PC-3 (cell line): ENCODE results near the gene SDK2. TPM values are rescaled to one million over a fixed set of nuclear protein-coding genes. Genes with fewer than 3 reads are reported as not detected.

Experiments
- ATAC-seq: fragments of 200-7000 bp; cut with Tn5 transposase; 2 replicates; pipeline ENCODE4 v1.9.1; 2020; ENCODE audit warnings: mild to moderate bottlenecking, moderate library complexity
- BruUV-seq: library from RNA; stranded (reverse); fragments of 400-500 nt; replicated peaks from 2 replicates; lab custom pipeline; 2021; lab: Mats Ljungman, UMichigan
- CTCF ChIA-PET: fragments of 300-600 bp; sonication (Branson Sonifier 250); formaldehyde crosslinking; loops from one replicate; lab custom pipeline; 2022; ENCODE audit warnings: antibody characterized with exemption; lab: Charles Lee
- POLR2A ChIA-PET: fragments of 300-600 bp; sonication (Branson Sonifier 250); formaldehyde crosslinking; loops from one replicate; lab custom pipeline; 2022; ENCODE audit warnings: antibody characterized with exemption; ENCODE audit not compliant: unreplicated experiment; lab: Charles Lee
- DNase-seq: peaks from one replicate; pipeline ENCODE4 v3.0.0-alpha.2; 2015
- H2AFZ ChIP-seq: fragments of 300-600 bp; sonication (generic); 2 replicates; pipeline ENCODE4 v1.6.0; 2016; ENCODE audit warnings: antibody characterized with exemption, low read length
- H3F3A ChIP-seq: fragments of 300-600 bp; sonication (generic); one replicate; pipeline ENCODE4 v1.6.0; 2017; ENCODE audit warnings: antibody characterized with exemption, low read length, control low read depth, mild to moderate bottlenecking; ENCODE audit not compliant: unreplicated experiment
- H3K27ac ChIP-seq: fragments of 300-600 bp; sonication (generic); 2 replicates; pipeline ENCODE4 v1.5.1; 2016; ENCODE audit warnings: mild to moderate bottlenecking, low read length
- H3K27me3 ChIP-seq: fragments of 300-600 bp; sonication (generic); 2 replicates; pipeline ENCODE4 v1.6.1; 2016; ENCODE audit warnings: low read length, mixed read lengths
- H3K36me3 ChIP-seq: fragments of 300-600 bp; sonication (generic); 2 replicates; pipeline ENCODE4 v1.6.1; 2016; ENCODE audit warnings: low read depth, mixed run types, low read length, mixed read lengths
- H3K4me1 ChIP-seq: fragments of 300-600 bp; sonication (generic); 2 replicates; pipeline ENCODE4 v1.5.1; 2016; ENCODE audit warnings: low read length; ENCODE audit not compliant: insufficient read depth
- H3K4me2 ChIP-seq: fragments of 300-600 bp; sonication (generic); 2 replicates; pipeline ENCODE4 v1.6.0; 2016; ENCODE audit warnings: low read length
- H3K4me3 ChIP-seq: fragments of 300-600 bp; sonication (generic); 2 replicates; pipeline ENCODE4 v1.5.1; 2016; ENCODE audit warnings: mild to moderate bottlenecking, low read length, mixed read lengths
- H3K79me2 ChIP-seq: fragments of 300-600 bp; sonication (generic); 2 replicates; pipeline ENCODE4 v1.6.1; 2017; ENCODE audit warnings: low read length, mixed read lengths
- H3K9ac ChIP-seq: fragments of 300-600 bp; sonication (generic); 2 replicates; pipeline ENCODE4 v1.6.0; 2016; ENCODE audit warnings: mild to moderate bottlenecking, low read length
- H3K9me2 ChIP-seq: fragments of 300-600 bp; sonication (generic); replicated peaks from 2 replicates; pipeline ENCODE4 v1.6.1; 2016; ENCODE audit warnings: mixed run types, low read length, mixed read lengths
- H3K9me3 ChIP-seq: fragments of 300-600 bp; sonication (generic); 2 replicates; pipeline ENCODE4 v1.6.1; 2016; ENCODE audit warnings: low read length, mixed read lengths
- H4K20me1 ChIP-seq: fragments of 300-600 bp; sonication (generic); 2 replicates; pipeline ENCODE4 v1.6.1; 2016; ENCODE audit warnings: low read length, mixed read lengths
- EZH2 ChIP-seq: fragments of 300-600 bp; sonication (generic); IDR thresholded peaks from one replicate; pipeline ENCODE4 v1.6.1; 2017; ENCODE audit warnings: antibody characterized with exemption, mild to moderate bottlenecking, low read length; ENCODE audit not compliant: unreplicated experiment
- EZH2phosphoT487 ChIP-seq: fragments of 300-600 bp; sonication (generic); IDR thresholded peaks from 2 replicates; pipeline ENCODE4 v1.6.1; 2018; ENCODE audit warnings: mild to moderate bottlenecking, antibody characterized with exemption, low read length, borderline replicate concordance
- intact Hi-C: fragments of 100-400 bp; cut with micrococcal nuclease; formaldehyde crosslinking; loops from 2 replicates; pipeline ENCODE4 v1.9.0; 2023
- total RNA-seq: library from RNA; depleted of rRNA; stranded (reverse); fragments of >200 nt; gene quantifications from 2 replicates; pipeline ENCODE4 v1.2.3, GENCODE V29; 2014
- TF ChIP-seq, protein P1 (sequence below): fragments of 300-600 bp; sonication (generic); conservative IDR thresholded peaks from 2 replicates; pipeline ENCODE4 v1.5.1; 2017; ENCODE audit warnings: antibody characterized with exemption, low read depth, mild to moderate bottlenecking, low read length

The SDK2 gene
- total RNA-seq, 1 experiment from 2014 or later = 0.07 TPM

DNA sequence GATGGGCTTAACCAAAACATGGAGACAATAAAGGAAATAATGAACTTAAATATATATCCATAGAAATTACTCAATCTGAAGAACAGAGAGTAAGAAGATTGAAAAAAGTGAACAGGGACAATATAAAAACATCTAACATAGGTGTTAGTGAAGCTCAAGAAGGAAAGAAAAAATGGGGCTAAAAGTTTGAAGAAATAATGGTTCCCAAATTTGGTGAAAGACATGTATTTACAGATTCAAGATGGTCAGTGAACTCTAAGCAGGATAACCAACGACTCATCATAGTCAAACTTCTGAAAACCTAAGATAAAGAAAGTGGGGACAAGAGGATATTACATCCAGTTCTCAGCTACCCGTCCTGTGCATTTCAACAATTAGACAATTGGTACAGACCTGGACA, 22.6 kb downstream of the SDK2 start:
- Histone ChIP-seq H3K27me3 (peaks cover 54% of the 10 kb centered on the region), H3K4me3 (no peak overlapping the region), H3K4me1 (no peaks in the 10 kb centered on the region), H3K36me3 (no peaks in the 10 kb centered on the region), H3K27ac (no peak overlapping the region), H3K4me2 (no peak overlapping the region), H3K79me2 (no peaks in the 10 kb centered on the region), H4K20me1 (no peaks in the 10 kb centered on the region), H3K9me3 (peaks cover 2% of the 10 kb centered on the region; the same call in 1 of the 2 replicates), H2AFZ (no peak overlapping the region), H3K9me2 (no peaks in the 10 kb centered on the region), H3F3A (no peaks in the 10 kb centered on the region), H3K9ac (no peak overlapping the region)
- CTCF ChIA-PET = no interaction called here
- ATAC-seq = no peak
- no peak for DNase-seq
- POLR2A ChIA-PET = no interaction called here
- TF ChIP-seq, protein P1, sequence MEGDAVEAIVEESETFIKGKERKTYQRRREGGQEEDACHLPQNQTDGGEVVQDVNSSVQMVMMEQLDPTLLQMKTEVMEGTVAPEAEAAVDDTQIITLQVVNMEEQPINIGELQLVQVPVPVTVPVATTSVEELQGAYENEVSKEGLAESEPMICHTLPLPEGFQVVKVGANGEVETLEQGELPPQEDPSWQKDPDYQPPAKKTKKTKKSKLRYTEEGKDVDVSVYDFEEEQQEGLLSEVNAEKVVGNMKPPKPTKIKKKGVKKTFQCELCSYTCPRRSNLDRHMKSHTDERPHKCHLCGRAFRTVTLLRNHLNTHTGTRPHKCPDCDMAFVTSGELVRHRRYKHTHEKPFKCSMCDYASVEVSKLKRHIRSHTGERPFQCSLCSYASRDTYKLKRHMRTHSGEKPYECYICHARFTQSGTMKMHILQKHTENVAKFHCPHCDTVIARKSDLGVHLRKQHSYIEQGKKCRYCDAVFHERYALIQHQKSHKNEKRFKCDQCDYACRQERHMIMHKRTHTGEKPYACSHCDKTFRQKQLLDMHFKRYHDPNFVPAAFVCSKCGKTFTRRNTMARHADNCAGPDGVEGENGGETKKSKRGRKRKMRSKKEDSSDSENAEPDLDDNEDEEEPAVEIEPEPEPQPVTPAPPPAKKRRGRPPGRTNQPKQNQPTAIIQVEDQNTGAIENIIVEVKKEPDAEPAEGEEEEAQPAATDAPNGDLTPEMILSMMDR = no peak
- TF ChIP-seq EZH2phosphoT487 (no peak), EZH2 (no peak)
- no TSS peak for BruUV-seq
- intact Hi-C loops = no loop called here

DNA sequence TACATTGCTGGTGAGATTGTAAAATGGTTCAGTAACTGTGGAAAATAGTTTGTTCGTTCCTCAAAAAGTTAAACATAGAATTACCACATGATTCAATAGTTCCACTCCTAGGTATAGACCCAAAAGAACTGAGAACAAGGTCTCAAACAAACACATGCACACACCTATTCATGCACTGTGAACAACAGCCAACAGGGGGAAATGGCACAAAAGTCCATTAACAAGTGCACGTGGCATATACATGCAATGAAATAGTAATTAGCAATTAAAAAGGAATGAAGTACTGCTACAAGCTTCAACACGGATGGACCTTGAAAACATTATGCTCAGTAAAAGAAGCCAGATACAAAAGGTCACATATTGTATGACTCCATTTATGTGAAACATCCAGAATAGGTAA, 23.8 kb downstream of the SDK2 start:
- BruUV-seq = no TSS peak
- H4K20me1 ChIP-seq = no peaks in the 10 kb centered on the region
- TF ChIP-seq EZH2 (no peak), EZH2phosphoT487 (no peak)
- TF ChIP-seq, protein P1 = no peak
- no peaks in the 10 kb centered on the region for H3F3A ChIP-seq
- no peaks in the 10 kb centered on the region for H3K36me3 ChIP-seq
- intact Hi-C loops = no loop called here
- no peak for ATAC-seq
- H3K27me3 ChIP-seq = peaks cover 60% of the 10 kb centered on the region
- no peak for DNase-seq
- POLR2A ChIA-PET = no interaction called here
- CTCF ChIA-PET = no interaction called here
- H3K27ac ChIP-seq = no peak overlapping the region
- H3K4me1 ChIP-seq = no peaks in the 10 kb centered on the region
- peaks cover 2% of the 10 kb centered on the region; the same call in 1 of the 2 replicates for H3K9me3 ChIP-seq
- no peak overlapping the region for H3K4me3 ChIP-seq
- H3K9me2 ChIP-seq = no peaks in the 10 kb centered on the region
- H3K4me2 ChIP-seq = no peak overlapping the region
- no peak overlapping the region for H3K9ac ChIP-seq
- no peaks in the 10 kb centered on the region for H3K79me2 ChIP-seq
- no peak overlapping the region for H2AFZ ChIP-seq

DNA sequence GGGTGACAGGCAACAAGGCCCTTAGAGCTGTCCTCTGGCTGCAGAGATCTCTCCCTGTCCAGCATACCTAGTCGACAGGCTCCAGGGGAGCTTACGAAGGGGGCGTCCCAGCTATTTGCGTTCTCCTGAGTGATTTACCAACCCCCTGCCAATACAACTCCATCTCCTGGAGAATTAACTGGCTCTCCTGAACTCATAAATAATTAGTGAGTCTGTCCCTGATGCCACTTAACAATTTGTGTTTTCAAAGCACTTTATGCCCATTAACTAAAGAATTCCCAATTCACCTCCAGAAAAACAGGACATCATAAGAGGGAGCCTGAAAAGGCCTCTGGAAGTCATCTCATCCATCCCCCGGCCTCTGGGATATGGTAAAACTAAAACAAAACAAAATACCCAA, 26.7 kb downstream of the SDK2 start:
- DNase-seq = no peak
- H2AFZ ChIP-seq = no peak overlapping the region

More for the DNA sequence above, 26.7 kb downstream of the SDK2 start:
- peaks cover 48% of the 10 kb centered on the region for H3K27me3 ChIP-seq
- BruUV-seq = no TSS peak
- no peak overlapping the region for H3K4me3 ChIP-seq
- intact Hi-C loops = no loop called here
- peaks cover 2% of the 10 kb centered on the region; the same call in 1 of the 2 replicates for H3K9me3 ChIP-seq
- POLR2A ChIA-PET = no interaction called here
- TF ChIP-seq EZH2 = no peak
- TF ChIP-seq, protein P1 = no peak
- TF ChIP-seq EZH2phosphoT487 = no peak
- H3K4me1 ChIP-seq = no peaks in the 10 kb centered on the region
- H3K36me3 ChIP-seq = no peaks in the 10 kb centered on the region
- CTCF ChIA-PET = no interaction called here
- no peak for ATAC-seq
- no peak overlapping the region for H3K9ac ChIP-seq
- H3K4me2 ChIP-seq = no peak overlapping the region
- no peaks in the 10 kb centered on the region for H3F3A ChIP-seq
- H3K9me2 ChIP-seq = no peaks in the 10 kb centered on the region
- H4K20me1 ChIP-seq = no peaks in the 10 kb centered on the region
- no peaks in the 10 kb centered on the region for H3K79me2 ChIP-seq
- no peak overlapping the region for H3K27ac ChIP-seq
